ENCODE data around the gene ADARB1. TPM values are rescaled to one million over a fixed set of nuclear protein-coding genes. Genes with fewer than 3 reads are reported as not detected.

Gene ADARB1
- polyA plus RNA-seq, 1 experiment, result 25.3 TPM

GRCh38 chr21:45210461-45210983 is 136.1 kb downstream of the ADARB1 start:
- Histone ChIP-seq H3K4me3 (ENCODE audit: low read depth, low read length) (no peak overlapping the region), H3K9me3 (ENCODE audit: control insufficient read depth, insufficient read depth, low read length) (no peaks in the 10 kb centered on the region), H3K27ac (ENCODE audit: low read depth, low read length) (no peak overlapping the region), H3K27me3 (ENCODE audit: control insufficient read depth, insufficient read depth, low read length) (no peaks in the 10 kb centered on the region)
- no peak for DNase-seq (ENCODE audit: low read depth, low spot score)
- TF ChIP-seq, protein P1, sequence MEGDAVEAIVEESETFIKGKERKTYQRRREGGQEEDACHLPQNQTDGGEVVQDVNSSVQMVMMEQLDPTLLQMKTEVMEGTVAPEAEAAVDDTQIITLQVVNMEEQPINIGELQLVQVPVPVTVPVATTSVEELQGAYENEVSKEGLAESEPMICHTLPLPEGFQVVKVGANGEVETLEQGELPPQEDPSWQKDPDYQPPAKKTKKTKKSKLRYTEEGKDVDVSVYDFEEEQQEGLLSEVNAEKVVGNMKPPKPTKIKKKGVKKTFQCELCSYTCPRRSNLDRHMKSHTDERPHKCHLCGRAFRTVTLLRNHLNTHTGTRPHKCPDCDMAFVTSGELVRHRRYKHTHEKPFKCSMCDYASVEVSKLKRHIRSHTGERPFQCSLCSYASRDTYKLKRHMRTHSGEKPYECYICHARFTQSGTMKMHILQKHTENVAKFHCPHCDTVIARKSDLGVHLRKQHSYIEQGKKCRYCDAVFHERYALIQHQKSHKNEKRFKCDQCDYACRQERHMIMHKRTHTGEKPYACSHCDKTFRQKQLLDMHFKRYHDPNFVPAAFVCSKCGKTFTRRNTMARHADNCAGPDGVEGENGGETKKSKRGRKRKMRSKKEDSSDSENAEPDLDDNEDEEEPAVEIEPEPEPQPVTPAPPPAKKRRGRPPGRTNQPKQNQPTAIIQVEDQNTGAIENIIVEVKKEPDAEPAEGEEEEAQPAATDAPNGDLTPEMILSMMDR (IDR thresholded peaks at IDR 0.05; ENCODE audit: low read depth, low read length), result no peak
- CTCF ChIA-PET, result no interaction called here
- POLR2A ChIA-PET, result no interaction called here

DNA sequence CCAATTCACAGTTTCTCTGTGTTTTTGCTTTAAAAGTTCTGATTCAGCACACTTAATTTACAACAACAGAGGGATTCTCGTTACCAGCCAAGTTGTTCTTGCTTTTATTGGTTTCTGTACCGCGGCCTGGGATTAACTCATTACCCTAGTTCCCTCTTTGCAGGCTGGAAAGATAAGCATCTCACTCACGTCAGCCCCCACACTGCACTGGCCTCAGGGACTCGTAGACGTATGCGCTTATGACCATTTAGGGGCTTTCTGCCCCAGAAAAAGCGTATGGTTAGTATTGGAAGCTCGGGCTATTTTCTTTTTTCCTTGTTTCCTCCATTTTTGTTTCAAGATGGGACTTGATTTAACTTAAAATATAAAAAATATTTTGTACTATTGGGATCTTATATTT is 137.3 kb downstream of the ADARB1 start:
- ChIA-PET POLR2A (no interaction called here), CTCF (no interaction called here)
- H3K9me3 ChIP-seq (ENCODE audit: control insufficient read depth, insufficient read depth, low read length), result no peaks in the 10 kb centered on the region
- H3K27me3 ChIP-seq (ENCODE audit: control insufficient read depth, insufficient read depth, low read length), result no peaks in the 10 kb centered on the region
- H3K4me3 ChIP-seq (ENCODE audit: low read depth, low read length), result no peak overlapping the region
- DNase-seq (ENCODE audit: low read depth, low spot score), result no peak
- TF ChIP-seq, protein P1 (IDR thresholded peaks at IDR 0.05; ENCODE audit: low read depth, low read length), result no peak
- H3K27ac ChIP-seq (ENCODE audit: low read depth, low read length), result no peak overlapping the region

- ChIA-PET POLR2A (no interaction called here), CTCF (no interaction called here)
- TF ChIP-seq, protein P1 (IDR thresholded peaks at IDR 0.05; ENCODE audit: low read depth, low read length), result no peak
- no peak for DNase-seq (ENCODE audit: low read depth, low spot score)
- H3K4me3 ChIP-seq (ENCODE audit: low read depth, low read length), result no peak overlapping the region
- H3K27ac ChIP-seq (ENCODE audit: low read depth, low read length), result no peak overlapping the region
- H3K27me3 ChIP-seq (ENCODE audit: control insufficient read depth, insufficient read depth, low read length), result no peaks in the 10 kb centered on the region
- no peaks in the 10 kb centered on the region for H3K9me3 ChIP-seq (ENCODE audit: control insufficient read depth, insufficient read depth, low read length)
Measured at GRCh38 chr21:45213392-45213791, 139.0 kb downstream of the ADARB1 start.

- TF ChIP-seq, protein P1 (IDR thresholded peaks at IDR 0.05; ENCODE audit: low read depth, low read length), result no peak
- Histone ChIP-seq H3K27me3 (ENCODE audit: control insufficient read depth, insufficient read depth, low read length) (no peaks in the 10 kb centered on the region), H3K9me3 (ENCODE audit: control insufficient read depth, insufficient read depth, low read length) (no peaks in the 10 kb centered on the region), H3K4me3 (ENCODE audit: low read depth, low read length) (no peak overlapping the region), H3K27ac (ENCODE audit: low read depth, low read length) (no peak overlapping the region)
- CTCF ChIA-PET, result no interaction called here
- no peak for DNase-seq (ENCODE audit: low read depth, low spot score)
- POLR2A ChIA-PET, result no interaction called here
Measured at GRCh38 chr21:45215213-45215612, 140.8 kb downstream of the ADARB1 start.

DNA sequence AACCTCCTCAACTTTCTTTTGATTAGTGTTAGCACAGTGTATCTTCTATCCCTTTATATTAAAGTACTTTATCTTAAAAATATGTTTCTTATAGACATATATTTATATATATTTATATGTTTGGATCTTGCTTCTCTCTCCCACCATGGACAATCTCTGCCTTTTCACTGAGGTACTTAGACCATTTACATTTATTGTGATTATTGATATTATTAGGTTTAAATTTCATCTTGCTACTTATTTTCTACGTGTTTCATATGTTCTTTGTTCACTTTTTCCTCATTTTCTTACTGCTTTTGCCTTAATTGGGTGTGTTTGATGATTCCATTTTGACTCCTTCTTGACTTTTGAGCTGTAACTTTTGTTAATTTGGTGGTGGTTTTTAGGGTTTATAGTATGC is 142.6 kb downstream of the ADARB1 start:
- TF ChIP-seq, protein P1 (IDR thresholded peaks at IDR 0.05; ENCODE audit: low read depth, low read length), result no peak
- DNase-seq (ENCODE audit: low read depth, low spot score), result no peak

More for the DNA sequence above, 142.6 kb downstream of the ADARB1 start:
- ChIA-PET POLR2A (no interaction called here), CTCF (no interaction called here)
- H3K4me3 ChIP-seq (ENCODE audit: low read depth, low read length), result no peak overlapping the region
- H3K9me3 ChIP-seq (ENCODE audit: control insufficient read depth, insufficient read depth, low read length), result no peaks in the 10 kb centered on the region; the same call in 1 of the 2 replicates
- no peak overlapping the region for H3K27ac ChIP-seq (ENCODE audit: low read depth, low read length)
- no peaks in the 10 kb centered on the region for H3K27me3 ChIP-seq (ENCODE audit: control insufficient read depth, insufficient read depth, low read length)

All from AG04450 (cell line).